Endothelial cell of umbilical vein (primary cell): ENCODE measurements around the gene NEURL1B. TPM values are rescaled to one million over a fixed set of nuclear protein-coding genes. Genes with fewer than 3 reads are reported as not detected.

ENCODE experiments used
- BruUV-seq: library from RNA; stranded (reverse); fragments of 400-500 nt; replicated peaks from 2 replicates; lab custom pipeline; 2021; lab: Mats Ljungman, UMichigan
- CTCF ChIA-PET: fragments of 300-600, 350-600 bp; sonication (Branson Sonifier 250); formaldehyde crosslinking; loops from one replicate; lab custom pipeline; 2021; ENCODE audit warnings: antibody characterized with exemption, inconsistent platforms; lab: Charles Lee
- POLR2A ChIA-PET: fragments of 300-600, 350-600 bp; sonication (Branson Sonifier 250); formaldehyde crosslinking; loops from one replicate; lab custom pipeline; 2021; ENCODE audit warnings: antibody characterized with exemption, inconsistent platforms; lab: Charles Lee
- DNase-seq: peaks from one replicate; pipeline ENCODE4 v3.0.0-alpha.2; 2011; ENCODE audit warnings: low read depth, low spot score
- FAIRE-seq: peaks from 2 replicates; lab custom pipeline; 2011; peaks lifted over from hg19 to GRCh38; lab: Jason Lieb, UNC
- H2AFZ ChIP-seq: 2 replicates; pipeline ENCODE4 v1.6.0; 2012; ENCODE audit warnings: low read depth, low read length, control low read depth, inconsistent platforms
- H3K27ac ChIP-seq: 2 replicates; pipeline ENCODE4 v1.5.1; 2011; ENCODE audit warnings: low read depth, mild to moderate bottlenecking, control low read depth, low read length, moderate library complexity; ENCODE audit not compliant: insufficient read depth
- H3K27me3 ChIP-seq, 2 experiments: 2 replicates each; pipeline versions ENCODE4 v1.6.0 to v1.6.1; 2011; ENCODE audit warnings: low read length in 2 of 2, mixed read lengths in 1 of 2; ENCODE audit not compliant: control insufficient read depth in 2 of 2, insufficient read depth in 2 of 2
- H3K36me3 ChIP-seq, 2 experiments: 2 replicates in 1 of 2; 3 replicates in 1 of 2; pipeline ENCODE4 v1.5.1; 2011; ENCODE audit warnings: low read length in 2 of 2, mild to moderate bottlenecking in 1 of 2, moderate library complexity in 1 of 2; ENCODE audit not compliant: control insufficient read depth in 2 of 2, insufficient read depth in 2 of 2; ENCODE audit errors: extremely low read depth in 1 of 2
- H3K4me1 ChIP-seq: 3 replicates; pipeline ENCODE4 v1.5.1; 2011; ENCODE audit warnings: mild to moderate bottlenecking, low read length; ENCODE audit not compliant: control insufficient read depth, insufficient read depth; ENCODE audit errors: extremely low read depth
- H3K4me2 ChIP-seq: 2 replicates; pipeline ENCODE4 v1.6.1; 2011; ENCODE audit warnings: low read length, control low read depth, mixed read lengths; ENCODE audit not compliant: insufficient read depth
- H3K4me3 ChIP-seq, 3 experiments: fragments of 200-600 bp in 1 of 3; sonication (generic), shearing (Covaris generic) in 1 of 3; replicated peaks in 1 of 3; 2 replicates each; pipeline ENCODE4 v1.5.1; 2011 to 2016; ENCODE audit warnings: control low read depth in 3 of 3, low read length in 3 of 3, mild to moderate bottlenecking in 2 of 3, inconsistent platforms in 1 of 3, low read depth in 1 of 3, moderate library complexity in 1 of 3; ENCODE audit not compliant: insufficient read depth in 1 of 3
- H3K79me2 ChIP-seq: 2 replicates; pipeline ENCODE4 v1.6.0; 2012; ENCODE audit warnings: low read length, inconsistent platforms; ENCODE audit not compliant: control insufficient read depth, insufficient read depth
- H3K9ac ChIP-seq: replicated peaks from 2 replicates; pipeline ENCODE3; 2011; ENCODE audit warnings: low read length, control low read depth; ENCODE audit not compliant: insufficient read depth; ENCODE audit errors: extremely low read depth
- H3K9me1 ChIP-seq: replicated peaks from 3 replicates; pipeline ENCODE4 v1.6.0; 2011; ENCODE audit warnings: mild to moderate bottlenecking, low read length; ENCODE audit not compliant: control insufficient read depth, insufficient read depth; ENCODE audit errors: extremely low read depth
- H3K9me3 ChIP-seq: replicated peaks from 2 replicates; pipeline ENCODE4 v1.5.1; 2012; ENCODE audit warnings: low read length, inconsistent platforms; ENCODE audit not compliant: control insufficient read depth, insufficient read depth
- H4K20me1 ChIP-seq: replicated peaks from 2 replicates; pipeline ENCODE3; 2011; ENCODE audit warnings: mild to moderate bottlenecking, low read length; ENCODE audit not compliant: control insufficient read depth, insufficient read depth; ENCODE audit errors: extremely low read depth
- EZH2 ChIP-seq: IDR thresholded peaks from 2 replicates; pipeline ENCODE4 v1.6.1; 2012; ENCODE audit warnings: borderline replicate concordance, low read depth, mild to moderate bottlenecking, moderate library complexity, low read length, inconsistent platforms; ENCODE audit not compliant: severe bottlenecking
- FOS ChIP-seq: IDR thresholded peaks from 2 replicates; pipeline ENCODE4 v1.6.1; 2011; ENCODE audit warnings: mild to moderate bottlenecking, low read length, moderate library complexity, borderline replicate concordance; ENCODE audit not compliant: insufficient read depth
- GATA2 ChIP-seq: IDR thresholded peaks from 2 replicates; pipeline ENCODE4 v1.7.0; 2011; ENCODE audit warnings: low read depth, mild to moderate bottlenecking, moderate library complexity, mixed read lengths, low read length; ENCODE audit not compliant: insufficient read length, insufficient read depth
- JUN ChIP-seq: IDR thresholded peaks from 2 replicates; pipeline ENCODE4 v1.6.1; 2011; ENCODE audit warnings: borderline replicate concordance, low read depth; ENCODE audit not compliant: insufficient read length, insufficient read depth
- MAX ChIP-seq: IDR thresholded peaks from 2 replicates; pipeline ENCODE4 v1.6.1; 2011; ENCODE audit not compliant: insufficient read depth, insufficient read length
- MYC ChIP-seq: IDR thresholded peaks from one replicate; pipeline ENCODE4 v1.6.1; 2011; ENCODE audit warnings: mild to moderate bottlenecking, low read depth, low read length
- POLR2A ChIP-seq: IDR thresholded peaks from 2 replicates; pipeline ENCODE4 v1.6.1; 2012; ENCODE audit warnings: low read depth, mild to moderate bottlenecking, control low read depth, low read length
- POLR2AphosphoS5 ChIP-seq: IDR thresholded peaks from 2 replicates; pipeline ENCODE4 v1.6.1; 2012; ENCODE audit warnings: low read depth, mild to moderate bottlenecking, control low read depth, low read length, moderate library complexity; ENCODE audit not compliant: insufficient read depth
- dilution Hi-C: fragments of 300-500 bp; cut with MboI; formaldehyde crosslinking; loops from one replicate; pipeline ENCODE4 v1.15.0; 2019; ENCODE audit warnings: low sequenced_read_pairs; ENCODE audit not compliant: extremely low pct_ligation_motif_present
- intact Hi-C: fragments of 100-400 bp; cut with micrococcal nuclease; formaldehyde crosslinking; loops from one replicate; pipeline ENCODE4 v1.10.0; 2022
- polyA plus RNA-seq, 4 experiments: library from polyadenylated mRNA; depleted of rRNA in 3 of 4; stranded (reverse) in 3 of 4; unstranded in 1 of 4; fragments of >200 nt; gene quantifications; 2 replicates each; pipeline versions ENCODE4 v1.2.1 to v1.2.3, GENCODE V29; 2011 to 2012; ENCODE audit warnings: missing spikeins in 1 of 4
- total RNA-seq: library from RNA; stranded (reverse); gene quantifications from 2 replicates; pipeline ENCODE4 v1.2.3, GENCODE V29; 2021
- TF ChIP-seq, protein P1 (sequence below), 2 donors: IDR thresholded peaks; 1 replicate in 1 of 2; 2 replicates in 1 of 2; pipeline ENCODE4 v1.5.1; 2011; ENCODE audit warnings: low read length in 2 of 2, mild to moderate bottlenecking in 2 of 2, moderate library complexity in 2 of 2, control low read depth in 1 of 2, inconsistent platforms in 1 of 2, low read depth in 1 of 2; ENCODE audit not compliant: insufficient read depth in 1 of 2; ENCODE audit errors: extremely low read depth in 1 of 2

Gene NEURL1B
- total and polyA plus RNA-seq, 2 donors (not counting 3 experiments of a cell fraction or from before 2014, with no cell fraction given): 0.44 to 1.6 TPM

DNA sequence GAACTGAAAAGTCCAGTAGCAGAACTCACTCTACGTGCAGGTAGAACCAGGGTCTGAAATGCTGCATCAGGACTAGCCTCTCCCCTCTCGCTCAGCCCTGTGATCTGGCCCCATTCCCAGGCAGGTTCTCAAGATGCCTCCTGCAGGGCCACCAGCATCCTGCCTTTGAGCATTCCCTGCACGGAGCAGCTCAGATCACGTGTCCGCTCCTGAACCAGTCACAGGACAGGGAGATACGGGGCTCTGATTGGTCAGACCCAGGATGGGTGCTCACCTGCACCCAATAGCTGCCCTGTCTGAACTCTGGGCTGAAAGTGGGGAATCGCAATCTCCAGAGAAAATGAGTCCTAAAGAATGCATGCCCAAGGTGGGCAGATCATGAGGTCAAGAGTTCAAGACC lies 50.8 kb downstream of the NEURL1B start:
- intact Hi-C loops: no loop called here
- no peak overlapping the region for H2AFZ ChIP-seq
- H4K20me1 ChIP-seq: no peaks in the 10 kb centered on the region
- no peaks in the 10 kb centered on the region for H3K9me3 ChIP-seq
- BruUV-seq: no TSS peak
- dilution Hi-C loops: no loop called here
- TF ChIP-seq POLR2A (no peak), MYC (no peak), EZH2 (no peak), JUN (no peak), FOS (no peak), POLR2AphosphoS5 (no peak), GATA2 (no peak), MAX (no peak)
- TF ChIP-seq, protein P1, sequence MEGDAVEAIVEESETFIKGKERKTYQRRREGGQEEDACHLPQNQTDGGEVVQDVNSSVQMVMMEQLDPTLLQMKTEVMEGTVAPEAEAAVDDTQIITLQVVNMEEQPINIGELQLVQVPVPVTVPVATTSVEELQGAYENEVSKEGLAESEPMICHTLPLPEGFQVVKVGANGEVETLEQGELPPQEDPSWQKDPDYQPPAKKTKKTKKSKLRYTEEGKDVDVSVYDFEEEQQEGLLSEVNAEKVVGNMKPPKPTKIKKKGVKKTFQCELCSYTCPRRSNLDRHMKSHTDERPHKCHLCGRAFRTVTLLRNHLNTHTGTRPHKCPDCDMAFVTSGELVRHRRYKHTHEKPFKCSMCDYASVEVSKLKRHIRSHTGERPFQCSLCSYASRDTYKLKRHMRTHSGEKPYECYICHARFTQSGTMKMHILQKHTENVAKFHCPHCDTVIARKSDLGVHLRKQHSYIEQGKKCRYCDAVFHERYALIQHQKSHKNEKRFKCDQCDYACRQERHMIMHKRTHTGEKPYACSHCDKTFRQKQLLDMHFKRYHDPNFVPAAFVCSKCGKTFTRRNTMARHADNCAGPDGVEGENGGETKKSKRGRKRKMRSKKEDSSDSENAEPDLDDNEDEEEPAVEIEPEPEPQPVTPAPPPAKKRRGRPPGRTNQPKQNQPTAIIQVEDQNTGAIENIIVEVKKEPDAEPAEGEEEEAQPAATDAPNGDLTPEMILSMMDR (IDR thresholded peaks at IDR 0.05; ENCODE audit: extremely low read depth in 1 of 2, insufficient read depth in 1 of 2, low read depth in 1 of 2, low read length in 2 of 2): no peak
- no peak overlapping the region for H3K4me2 ChIP-seq
- no peak overlapping the region for H3K9ac ChIP-seq
- DNase-seq (no peak), FAIRE-seq (no peak)
- no peaks in the 10 kb centered on the region for H3K36me3 ChIP-seq
- peaks cover 5% of the 10 kb centered on the region for H3K4me1 ChIP-seq
- no peaks in the 10 kb centered on the region for H3K79me2 ChIP-seq
- no peak overlapping the region for H3K4me3 ChIP-seq
- ChIA-PET CTCF (interaction anchor here (0.8 kb wide), 1 partner anchor 211 kb away, joined by 4 read pairs; no protein-coding TSS in a partner anchor), POLR2A (no interaction called here)
- no peaks in the 10 kb centered on the region for H3K9me1 ChIP-seq
- no peak overlapping the region for H3K27ac ChIP-seq
- no peaks in the 10 kb centered on the region for H3K27me3 ChIP-seq
